Measurements from ENCODE around the gene AMDHD1. TPM values are rescaled to one million over a fixed set of nuclear protein-coding genes. Genes with fewer than 3 reads are reported as not detected.

AMDHD1 gene
- total RNA-seq, 1 experiment from 2014 or later: 0.80 TPM

GRCh38 chr12:95970905-95971304 lies 27.8 kb downstream of the AMDHD1 start:
- Histone ChIP-seq H3K36me3 (ENCODE audit: low read depth, low read length) (no peaks in the 10 kb centered on the region), H3K27me3 (ENCODE audit: low read length) (no peaks in the 10 kb centered on the region), H2AFZ (ENCODE audit: low read length) (no peak overlapping the region), H3K79me2 (ENCODE audit: low read length) (no peaks in the 10 kb centered on the region), H4K20me1 (ENCODE audit: low read length) (no peaks in the 10 kb centered on the region), H3K9me2 (replicated peaks; ENCODE audit: low read length) (no peaks in the 10 kb centered on the region), H3K4me3 (ENCODE audit: low read length) (no peak overlapping the region), H3K4me2 (ENCODE audit: low read length) (no peak overlapping the region), H3K4me1 (ENCODE audit: insufficient read depth, low read length) (no peaks in the 10 kb centered on the region), H3K9me3 (ENCODE audit: low read length) (no peaks in the 10 kb centered on the region), H3K9ac (ENCODE audit: low read length) (no peak overlapping the region), H3F3A (ENCODE audit: low read length, unreplicated experiment) (no peaks in the 10 kb centered on the region), H3K27ac (ENCODE audit: low read length) (no peak overlapping the region)
- BruUV-seq (replicated peaks): no TSS peak
- DNase-seq (no peak), ATAC-seq (no peak)
- ChIA-PET POLR2A (ENCODE audit: unreplicated experiment) (no interaction called here), CTCF (interaction anchor here (0.6 kb wide), 1 partner anchor 49 kb away, joined by 3 read pairs; no protein-coding TSS in a partner anchor)
- intact Hi-C loops (cut with micrococcal nuclease): no loop called here
- no peak for TF ChIP-seq CTCF (conservative IDR thresholded peaks at IDR 0.05; ENCODE audit: low read depth, low read length)
- TF ChIP-seq EZH2 (IDR thresholded peaks at IDR 0.05; ENCODE audit: low read length, unreplicated experiment): no peak
- TF ChIP-seq EZH2phosphoT487 (IDR thresholded peaks at IDR 0.05; ENCODE audit: borderline replicate concordance, low read length): no peak

DNA sequence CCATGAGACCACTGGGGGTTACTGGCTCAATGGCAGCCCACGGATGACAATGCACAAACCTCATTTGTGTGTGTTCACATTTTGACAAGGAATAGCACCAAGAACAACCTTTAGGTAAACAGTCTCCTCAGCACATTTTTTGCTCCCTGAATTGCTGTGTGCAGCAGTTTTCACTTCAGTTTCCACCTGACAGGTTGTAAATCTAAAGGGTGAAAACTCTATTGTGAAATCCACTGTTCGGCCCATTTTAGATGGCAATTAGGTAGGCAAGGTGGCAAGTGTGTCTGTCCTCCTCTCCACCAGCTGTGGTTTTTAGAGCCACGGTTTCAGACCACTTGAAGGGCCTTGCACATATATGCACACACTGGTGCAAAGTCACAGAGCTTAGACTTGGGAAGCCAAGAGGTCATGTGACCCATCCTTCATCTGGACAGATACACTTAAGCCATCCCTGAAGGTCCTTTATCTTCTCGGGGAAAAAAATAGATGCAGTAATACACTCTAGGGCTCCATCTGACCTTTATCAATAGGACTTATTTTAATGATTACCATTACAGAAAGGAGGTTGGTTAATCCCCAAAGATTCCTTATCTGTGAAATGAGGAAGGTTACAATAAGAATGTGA lies 29.8 kb downstream of the AMDHD1 start:
- Histone ChIP-seq H3K27me3 (ENCODE audit: low read length) (no peaks in the 10 kb centered on the region), H3K4me1 (ENCODE audit: insufficient read depth, low read length) (no peaks in the 10 kb centered on the region)
- TF ChIP-seq EZH2 (IDR thresholded peaks at IDR 0.05; ENCODE audit: low read length, unreplicated experiment) (no peak), EZH2phosphoT487 (IDR thresholded peaks at IDR 0.05; ENCODE audit: borderline replicate concordance, low read length) (no peak), CTCF (conservative IDR thresholded peaks at IDR 0.05; ENCODE audit: low read depth, low read length) (no peak)

GRCh38 chr12:95974358-95974757 lies 31.2 kb downstream of the AMDHD1 start:
- ATAC-seq (no peak), DNase-seq (no peak)
- Histone ChIP-seq H3K9me2 (replicated peaks; ENCODE audit: low read length) (no peaks in the 10 kb centered on the region), H3K27ac (ENCODE audit: low read length) (no peak overlapping the region), H3K79me2 (ENCODE audit: low read length) (no peaks in the 10 kb centered on the region), H3K4me3 (ENCODE audit: low read length) (no peak overlapping the region), H3F3A (ENCODE audit: low read length, unreplicated experiment) (no peaks in the 10 kb centered on the region), H3K9ac (ENCODE audit: low read length) (no peak overlapping the region), H3K36me3 (ENCODE audit: low read depth, low read length) (no peaks in the 10 kb centered on the region), H2AFZ (ENCODE audit: low read length) (no peak overlapping the region), H3K27me3 (ENCODE audit: low read length) (no peaks in the 10 kb centered on the region), H3K9me3 (ENCODE audit: low read length) (no peaks in the 10 kb centered on the region), H3K4me1 (ENCODE audit: insufficient read depth, low read length) (no peaks in the 10 kb centered on the region), H3K4me2 (ENCODE audit: low read length) (no peak overlapping the region), H4K20me1 (ENCODE audit: low read length) (no peaks in the 10 kb centered on the region)
- TF ChIP-seq CTCF (conservative IDR thresholded peaks at IDR 0.05; ENCODE audit: low read depth, low read length): no peak
- TF ChIP-seq EZH2phosphoT487 (IDR thresholded peaks at IDR 0.05; ENCODE audit: borderline replicate concordance, low read length): no peak
- ChIA-PET POLR2A (ENCODE audit: unreplicated experiment) (no interaction called here), CTCF (no interaction called here)
- intact Hi-C loops (cut with micrococcal nuclease): no loop called here
- no TSS peak for BruUV-seq (replicated peaks)

More for the DNA sequence above, 29.8 kb downstream of the AMDHD1 start:
- Histone ChIP-seq H3K27ac (ENCODE audit: low read length) (no peak overlapping the region), H3K9me3 (ENCODE audit: low read length) (no peaks in the 10 kb centered on the region), H2AFZ (ENCODE audit: low read length) (no peak overlapping the region), H3K4me3 (ENCODE audit: low read length) (no peak overlapping the region), H4K20me1 (ENCODE audit: low read length) (no peaks in the 10 kb centered on the region), H3K36me3 (ENCODE audit: low read depth, low read length) (no peaks in the 10 kb centered on the region), H3F3A (ENCODE audit: low read length, unreplicated experiment) (no peaks in the 10 kb centered on the region), H3K9ac (ENCODE audit: low read length) (no peak overlapping the region), H3K9me2 (replicated peaks; ENCODE audit: low read length) (no peaks in the 10 kb centered on the region), H3K79me2 (ENCODE audit: low read length) (no peaks in the 10 kb centered on the region), H3K4me2 (ENCODE audit: low read length) (no peak overlapping the region)
- no peak for DNase-seq
- no TSS peak for BruUV-seq (replicated peaks)
- intact Hi-C loops (cut with micrococcal nuclease): no loop called here
- ATAC-seq: no peak
- POLR2A ChIA-PET (ENCODE audit: unreplicated experiment): interaction anchor here (0.7 kb wide), 1 partner anchor 402 kb away, joined by 6 read pairs; no protein-coding TSS in a partner anchor
- CTCF ChIA-PET: no interaction called here
